SK-N-SH (cell line): ENCODE measurements around the gene PMP22.

Source experiments
- ELF1 ChIP-seq: IDR thresholded peaks from 2 replicates; pipeline ENCODE4 v1.4.0; 2012
- EP300 ChIP-seq, 2 experiments: IDR thresholded peaks; 2 replicates each; pipeline versions ENCODE4 v1.4.0 to v1.6.1; 2012; ENCODE audit warnings: borderline replicate concordance in 1 of 2, low read depth in 1 of 2, low read length in 1 of 2
- POLR2AphosphoS5 ChIP-seq: IDR thresholded peaks from 2 replicates; pipeline ENCODE4 v1.6.1; 2012; ENCODE audit warnings: low read depth, low read length
- SMC3 ChIP-seq: IDR thresholded peaks from 2 replicates; pipeline ENCODE4 v1.6.1; 2012; ENCODE audit warnings: low read depth, low read length, improper control_type of control experiment
- TF ChIP-seq, protein P1 (sequence below): fragments of 200-600 bp; sonication (generic); IDR thresholded peaks from 2 replicates; pipeline ENCODE4 v1.6.1; 2017; ENCODE audit warnings: antibody characterized with exemption, mild to moderate bottlenecking, moderate library complexity
- TF ChIP-seq, protein P2 (sequence below): fragments of 150-350 bp; IDR thresholded peaks from 2 replicates; pipeline ENCODE4 v1.6.1; 2017; ENCODE audit warnings: antibody characterized with exemption, low read length, low read depth, borderline replicate concordance

- TF ChIP-seq, protein P1, sequence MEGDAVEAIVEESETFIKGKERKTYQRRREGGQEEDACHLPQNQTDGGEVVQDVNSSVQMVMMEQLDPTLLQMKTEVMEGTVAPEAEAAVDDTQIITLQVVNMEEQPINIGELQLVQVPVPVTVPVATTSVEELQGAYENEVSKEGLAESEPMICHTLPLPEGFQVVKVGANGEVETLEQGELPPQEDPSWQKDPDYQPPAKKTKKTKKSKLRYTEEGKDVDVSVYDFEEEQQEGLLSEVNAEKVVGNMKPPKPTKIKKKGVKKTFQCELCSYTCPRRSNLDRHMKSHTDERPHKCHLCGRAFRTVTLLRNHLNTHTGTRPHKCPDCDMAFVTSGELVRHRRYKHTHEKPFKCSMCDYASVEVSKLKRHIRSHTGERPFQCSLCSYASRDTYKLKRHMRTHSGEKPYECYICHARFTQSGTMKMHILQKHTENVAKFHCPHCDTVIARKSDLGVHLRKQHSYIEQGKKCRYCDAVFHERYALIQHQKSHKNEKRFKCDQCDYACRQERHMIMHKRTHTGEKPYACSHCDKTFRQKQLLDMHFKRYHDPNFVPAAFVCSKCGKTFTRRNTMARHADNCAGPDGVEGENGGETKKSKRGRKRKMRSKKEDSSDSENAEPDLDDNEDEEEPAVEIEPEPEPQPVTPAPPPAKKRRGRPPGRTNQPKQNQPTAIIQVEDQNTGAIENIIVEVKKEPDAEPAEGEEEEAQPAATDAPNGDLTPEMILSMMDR, result no peak
- TF ChIP-seq EP300 (IDR thresholded peaks at IDR 0.05; ENCODE audit: borderline replicate concordance in 1 of 2, low read depth in 1 of 2, low read length in 1 of 2) (no peak), SMC3 (no peak), POLR2AphosphoS5 (no peak), ELF1 (no peak)
- TF ChIP-seq, protein P2, sequence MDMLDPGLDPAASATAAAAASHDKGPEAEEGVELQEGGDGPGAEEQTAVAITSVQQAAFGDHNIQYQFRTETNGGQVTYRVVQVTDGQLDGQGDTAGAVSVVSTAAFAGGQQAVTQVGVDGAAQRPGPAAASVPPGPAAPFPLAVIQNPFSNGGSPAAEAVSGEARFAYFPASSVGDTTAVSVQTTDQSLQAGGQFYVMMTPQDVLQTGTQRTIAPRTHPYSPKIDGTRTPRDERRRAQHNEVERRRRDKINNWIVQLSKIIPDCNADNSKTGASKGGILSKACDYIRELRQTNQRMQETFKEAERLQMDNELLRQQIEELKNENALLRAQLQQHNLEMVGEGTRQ, result no peak
These were observed 43.6 kb upstream of the PMP22 start for GRCh38 chr17:15308758-15309157.
